Duodenal mucosa (tissue), 2 donors: ENCODE measurements around the gene TADA2A.
"Not testable (repeated sequence)": the region's sequence is repeated elsewhere in the genome, so short reads cannot be mapped to it uniquely, and the experiment has no call there.

Experiments used
- H3K27ac ChIP-seq: one replicate; pipeline ENCODE4 v1.7.0; 2013; ENCODE audit warnings: low read depth, low read length
- H3K27me3 ChIP-seq, 2 donors: one replicate each; pipeline ENCODE4 v1.7.0; 2013; ENCODE audit warnings: low read length in 2 of 2, control low read depth in 1 of 2; ENCODE audit not compliant: insufficient read depth in 2 of 2, control insufficient read depth in 1 of 2
- H3K36me3 ChIP-seq, 2 donors: one replicate each; pipeline ENCODE4 v1.7.0; 2013; ENCODE audit warnings: low read length in 2 of 2, control low read depth in 1 of 2; ENCODE audit not compliant: insufficient read depth in 2 of 2, control insufficient read depth in 1 of 2
- H3K4me1 ChIP-seq, 2 donors: one replicate each; pipeline ENCODE4 v1.7.0; 2013; ENCODE audit warnings: low read length in 2 of 2, control low read depth in 1 of 2; ENCODE audit not compliant: insufficient read depth in 2 of 2, control insufficient read depth in 1 of 2
- H3K4me3 ChIP-seq, 2 donors: one replicate each; pipeline ENCODE4 v1.7.0; 2013; ENCODE audit warnings: low read length in 2 of 2, low read depth in 1 of 2
- H3K9ac ChIP-seq, 2 donors: one replicate each; pipeline ENCODE4 v1.7.0; 2013; ENCODE audit warnings: low read length in 2 of 2, low read depth in 1 of 2
- H3K9me3 ChIP-seq, 2 donors: one replicate each; pipeline ENCODE4 v1.7.0; 2013; ENCODE audit warnings: low read length in 2 of 2, control low read depth in 1 of 2; ENCODE audit not compliant: control insufficient read depth in 1 of 2

TADA2A gene

DNA sequence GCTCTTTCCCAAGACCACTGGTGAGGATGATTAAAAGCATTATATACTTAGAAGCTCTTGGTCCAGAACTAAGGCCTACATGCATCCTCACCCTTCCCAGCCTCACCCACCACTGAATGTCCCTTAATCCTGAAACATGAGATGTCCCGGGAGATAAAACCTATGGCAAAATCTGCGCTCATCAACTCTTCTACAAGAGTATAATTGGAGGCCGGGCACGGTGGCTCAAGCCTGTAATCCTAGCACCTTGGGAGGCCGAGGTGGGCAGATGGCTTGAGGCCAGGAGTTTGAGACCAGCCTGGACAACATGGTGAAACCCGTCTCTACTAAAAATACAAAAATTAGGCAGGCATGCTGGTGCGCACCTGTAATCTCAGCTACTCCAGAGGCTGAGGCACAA, 13.3 kb upstream of the TADA2A start:
- Histone ChIP-seq H3K4me1 (peaks cover 30 to 33% of the 10 kb centered on the region in 2 donors), H3K27me3 (no peaks in the 10 kb centered on the region), H3K36me3 (peaks cover 0 to 8% of the 10 kb centered on the region in 2 donors), H3K9me3 (no peaks in the 10 kb centered on the region), H3K27ac (no peak overlapping the region), H3K4me3 (no peak overlapping the region), H3K9ac (no peak overlapping the region)

DNA sequence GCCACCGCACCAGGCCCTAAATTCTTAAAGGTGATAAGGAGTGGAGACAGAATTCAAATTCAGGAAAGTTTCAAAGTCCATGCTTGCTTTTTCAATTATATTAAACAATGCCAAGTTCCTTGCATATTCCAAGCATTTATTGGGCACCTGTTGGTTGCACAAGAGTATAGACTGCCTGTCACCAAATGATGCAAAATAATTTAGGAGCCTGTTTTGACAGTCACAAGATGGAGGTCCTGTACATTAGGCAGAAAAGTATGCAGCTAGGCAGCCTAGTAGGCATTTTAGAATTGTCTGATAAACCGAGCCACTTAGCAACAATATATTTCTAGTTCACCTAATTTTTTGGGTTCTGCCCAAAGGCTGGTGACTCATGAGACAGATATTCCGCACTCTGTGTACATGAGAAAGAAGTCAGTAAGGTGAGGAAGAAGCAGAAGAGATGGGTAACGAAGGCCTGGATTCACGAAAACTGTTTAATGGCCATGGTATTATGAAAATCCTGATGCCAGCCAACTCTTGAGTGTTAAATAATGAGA, 7.4 kb upstream of the TADA2A start:
- Histone ChIP-seq H3K9me3 (no peaks in the 10 kb centered on the region), H3K9ac (no peak overlapping the region), H3K36me3 (no peaks in the 10 kb centered on the region), H3K27ac (no peak overlapping the region), H3K4me1 (peaks cover 0 to 5% of the 10 kb centered on the region in 2 donors), H3K27me3 (no peaks in the 10 kb centered on the region), H3K4me3 (no peak overlapping the region)

DNA sequence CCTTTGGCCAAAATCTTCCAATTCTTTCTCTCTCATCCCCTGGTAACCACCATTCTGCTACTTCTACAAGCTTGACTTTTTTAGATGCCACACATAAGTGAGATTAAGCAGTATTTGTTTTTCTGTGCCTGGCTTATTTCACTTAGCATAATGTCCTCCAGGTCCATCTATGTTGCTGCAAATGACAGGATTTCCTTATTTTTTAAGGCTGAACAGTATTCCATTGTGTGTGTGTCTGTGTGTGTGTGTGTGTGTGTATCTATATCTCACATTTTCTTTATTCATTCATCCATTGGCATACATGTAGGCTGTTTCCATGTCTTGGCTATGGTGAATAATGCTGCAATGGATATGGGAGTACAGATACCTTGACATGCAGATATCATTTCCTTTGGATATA, 6.2 kb upstream of the TADA2A start:
- H3K27me3 ChIP-seq, result no peaks in the 10 kb centered on the region
- H3K27ac ChIP-seq, result no peak overlapping the region
- H3K9ac ChIP-seq, result no peak overlapping the region
- H3K4me1 ChIP-seq, result peaks cover 5 to 13% of the 10 kb centered on the region in 2 donors
- no peaks in the 10 kb centered on the region for H3K9me3 ChIP-seq
- no peak overlapping the region for H3K4me3 ChIP-seq
- H3K36me3 ChIP-seq, result no peaks in the 10 kb centered on the region

DNA sequence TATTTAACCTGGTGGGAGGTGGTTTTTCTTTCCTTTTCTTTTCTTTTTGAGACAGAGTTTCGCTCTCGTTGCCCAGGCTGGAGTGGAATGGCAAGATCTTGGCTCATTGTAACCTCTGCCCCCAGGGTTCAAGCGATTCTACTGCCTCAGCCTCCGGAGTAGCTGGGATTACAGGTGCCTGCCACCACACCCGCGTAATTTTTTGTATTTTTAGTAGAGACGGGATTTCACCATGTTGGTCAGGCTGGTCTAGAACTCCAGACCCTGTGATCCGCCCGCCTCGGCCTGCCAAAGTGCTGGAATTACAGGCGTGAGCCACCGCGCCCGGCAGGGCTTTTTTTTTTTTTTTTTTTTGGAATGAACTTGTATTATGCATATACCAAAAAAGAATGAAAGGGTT, 1.2 kb upstream of the TADA2A start:
- Histone ChIP-seq H3K4me3 (peak overlapping the region; percentile 85 to 91), H3K9ac (peak overlapping the region in 1 of 2 donors; percentile 80), H3K4me1 (peaks cover 12 to 14% of the 10 kb centered on the region in 2 donors)
- H3K27me3 ChIP-seq, H3K36me3 ChIP-seq, H3K9me3 ChIP-seq, H3K27ac ChIP-seq: not testable (repeated sequence)

DNA sequence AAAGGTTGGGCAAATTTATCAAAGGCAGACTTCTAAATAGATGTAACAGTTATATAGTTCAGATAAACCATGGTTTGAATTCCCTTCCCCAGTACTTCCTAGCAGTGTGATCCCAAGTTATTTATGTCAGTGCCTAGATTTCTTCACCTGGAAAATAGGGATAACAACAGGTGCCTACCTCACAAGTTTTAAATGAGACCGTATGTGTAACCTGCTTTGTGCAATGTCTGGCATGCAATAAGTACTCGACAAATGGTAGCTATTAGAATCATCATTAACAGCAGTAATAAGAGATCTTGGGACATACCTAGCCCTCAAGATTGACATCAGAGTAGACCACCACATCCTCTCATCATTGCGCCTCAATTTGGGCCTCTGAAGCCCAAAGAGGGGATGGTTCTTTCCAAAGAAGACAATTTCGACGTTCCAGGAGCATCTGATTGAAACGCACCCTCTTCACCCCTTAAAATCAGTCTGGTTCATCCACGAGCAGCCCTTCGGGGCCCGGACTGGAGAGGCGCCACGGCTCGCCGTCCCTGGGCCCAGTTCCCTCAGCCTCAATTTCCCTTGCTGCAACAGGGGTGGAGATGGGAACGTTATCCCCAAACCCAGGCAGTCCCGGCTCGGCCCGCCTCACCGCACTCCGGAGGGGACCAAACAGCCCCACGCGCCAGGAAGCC, 591 bp upstream of the TADA2A start:
- no peaks in the 10 kb centered on the region for H3K27me3 ChIP-seq
- H3K36me3 ChIP-seq, result peaks cover 4 to 5% of the 10 kb centered on the region in 2 donors
- peak overlapping the region; percentile 84 for H3K27ac ChIP-seq
- no peaks in the 10 kb centered on the region for H3K9me3 ChIP-seq
- H3K4me1 ChIP-seq, result peaks cover 12 to 14% of the 10 kb centered on the region in 2 donors
- H3K9ac ChIP-seq, result peak overlapping the region; percentile 65 to 80
- peak overlapping the region; percentile 85 to 91 for H3K4me3 ChIP-seq

DNA sequence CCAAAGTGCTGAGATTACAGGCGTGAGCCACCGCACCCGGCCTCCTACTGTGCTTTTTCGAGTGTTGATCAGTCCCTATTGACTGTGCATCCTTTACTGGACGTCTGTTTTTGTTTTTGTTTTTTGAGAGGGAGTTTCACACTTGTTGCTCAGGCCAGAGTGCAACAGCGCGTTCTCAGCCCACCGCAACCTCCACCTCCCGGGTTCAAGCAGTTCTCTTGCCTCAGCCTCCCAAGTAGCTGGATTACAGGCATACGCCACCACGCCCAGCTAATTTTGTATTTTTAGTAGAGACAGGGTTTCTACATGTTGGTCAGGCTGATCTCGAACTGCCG, 1.4 kb downstream of the TADA2A start:
- H3K27me3 ChIP-seq, H3K27ac ChIP-seq, H3K9me3 ChIP-seq, H3K9ac ChIP-seq, H3K4me3 ChIP-seq: not testable (repeated sequence)
- Histone ChIP-seq H3K4me1 (peaks cover 12 to 14% of the 10 kb centered on the region in 2 donors), H3K36me3 (peaks cover 7 to 12% of the 10 kb centered on the region in 2 donors)

DNA sequence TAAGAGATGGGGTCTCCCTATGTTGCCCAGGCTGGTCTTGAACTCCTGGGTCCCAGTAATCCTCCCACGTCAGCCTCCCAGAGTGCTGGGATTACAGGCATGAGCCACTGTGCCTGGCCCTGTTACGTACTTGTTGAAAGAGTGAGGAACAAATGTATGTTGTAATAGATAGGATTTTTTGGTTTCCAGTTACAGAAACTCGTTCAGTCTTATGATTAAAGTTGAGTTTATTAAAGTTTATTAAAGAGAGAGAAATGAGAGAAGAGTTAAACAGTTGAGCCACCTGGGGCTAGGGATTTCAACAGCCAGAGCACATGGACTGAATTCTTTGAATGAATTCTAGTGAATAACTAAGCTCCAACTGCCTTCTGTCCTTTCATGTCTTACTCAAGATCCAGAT, 3.7 kb downstream of the TADA2A start:
- Histone ChIP-seq H3K27ac (no peak overlapping the region), H3K27me3 (no peaks in the 10 kb centered on the region), H3K9me3 (no peaks in the 10 kb centered on the region), H3K9ac (no peak overlapping the region), H3K4me1 (peaks cover 5 to 8% of the 10 kb centered on the region in 2 donors), H3K36me3 (peaks cover 14 to 31% of the 10 kb centered on the region in 2 donors), H3K4me3 (no peak overlapping the region)

DNA sequence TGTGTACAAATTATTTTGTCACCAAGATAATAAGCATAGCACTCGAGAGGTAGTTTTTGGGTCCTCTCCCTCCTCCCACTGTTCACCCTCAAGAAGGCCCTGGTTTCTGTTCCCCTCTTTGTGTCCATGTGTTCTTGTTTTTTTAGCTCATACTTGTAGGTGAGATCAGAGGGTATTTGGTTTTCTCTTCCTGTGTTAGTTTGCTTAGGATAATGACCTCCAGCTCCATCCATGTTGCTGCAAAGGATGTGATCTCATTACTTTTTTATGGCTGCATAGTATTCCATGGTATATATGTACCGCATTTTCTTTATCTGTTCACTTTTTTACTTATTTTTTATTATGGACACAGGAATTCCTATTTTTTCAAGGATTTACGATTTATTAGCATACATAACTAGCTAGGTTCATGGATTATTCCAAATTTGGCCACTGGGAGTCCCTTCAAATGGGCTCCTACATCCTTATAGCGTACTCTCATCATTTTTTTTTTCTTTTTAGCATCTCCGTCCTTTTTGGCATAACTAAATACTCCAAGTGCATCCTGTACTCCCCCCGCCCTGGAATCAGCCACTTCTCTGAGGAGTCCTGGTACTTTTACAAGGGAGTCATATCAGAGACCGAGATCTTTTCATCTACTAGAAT, 7.3 kb downstream of the TADA2A start:
- Histone ChIP-seq H3K9me3 (no peaks in the 10 kb centered on the region), H3K4me3 (no peak overlapping the region), H3K36me3 (peaks cover 17 to 41% of the 10 kb centered on the region in 2 donors), H3K9ac (no peak overlapping the region), H3K27ac (no peak overlapping the region), H3K27me3 (no peaks in the 10 kb centered on the region), H3K4me1 (no peaks in the 10 kb centered on the region)

DNA sequence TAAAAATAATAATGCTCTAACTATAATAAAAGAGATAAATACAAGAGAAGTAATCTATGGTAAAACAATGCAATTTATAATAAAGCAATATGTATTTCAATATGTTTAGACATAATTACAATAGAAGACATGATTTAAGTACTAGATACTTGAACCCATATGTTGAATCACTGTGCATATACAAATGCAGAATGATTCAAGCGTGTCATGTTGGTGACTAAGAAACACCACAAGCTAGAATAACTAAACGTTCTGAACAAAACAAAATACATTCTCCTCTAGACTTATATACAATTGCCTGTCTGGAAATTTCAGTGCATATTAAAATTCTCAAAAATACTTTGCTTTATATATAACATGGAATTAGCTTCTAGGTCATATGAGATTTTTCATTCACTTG, 11.2 kb downstream of the TADA2A start:
- H3K27me3 ChIP-seq, result no peaks in the 10 kb centered on the region
- H3K27ac ChIP-seq, result no peak overlapping the region
- no peaks in the 10 kb centered on the region for H3K4me1 ChIP-seq
- no peaks in the 10 kb centered on the region for H3K9me3 ChIP-seq
- no peak overlapping the region for H3K9ac ChIP-seq
- no peak overlapping the region for H3K4me3 ChIP-seq
- peaks cover 14 to 42% of the 10 kb centered on the region in 2 donors for H3K36me3 ChIP-seq

DNA sequence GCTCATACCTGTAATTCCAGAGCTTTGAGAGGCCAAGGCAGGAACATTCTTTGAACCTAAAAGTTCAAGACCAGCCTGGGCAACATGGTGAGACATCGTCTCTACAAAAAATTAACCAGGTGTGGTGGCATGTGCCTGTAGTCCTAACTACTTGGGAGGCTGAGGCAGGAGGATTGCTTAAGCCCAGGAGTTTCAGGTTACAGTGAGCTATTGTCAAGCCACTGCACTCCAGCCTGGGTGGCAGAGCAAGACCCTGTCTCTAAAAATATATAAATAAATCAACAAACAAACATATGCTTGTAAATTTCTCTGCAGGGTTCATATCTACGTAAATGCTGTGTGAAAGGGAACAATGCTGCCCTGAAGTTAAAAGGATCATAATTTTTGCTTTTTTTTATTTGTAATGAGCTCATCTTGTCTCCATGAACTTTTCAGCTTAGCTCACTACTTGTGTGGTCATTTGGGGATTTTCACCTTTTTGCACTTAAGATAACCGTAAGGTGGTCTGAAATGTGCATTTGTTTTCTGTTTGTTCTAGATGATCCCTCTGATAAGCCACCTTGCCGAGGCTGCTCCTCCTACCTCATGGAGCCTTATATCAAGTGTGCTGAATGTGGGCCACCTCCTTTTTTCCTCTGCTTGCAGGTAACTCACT, 16.4 kb downstream of the TADA2A start:
- no peak overlapping the region for H3K4me3 ChIP-seq
- H3K4me1 ChIP-seq, result no peaks in the 10 kb centered on the region
- H3K27ac ChIP-seq, result no peak overlapping the region
- H3K36me3 ChIP-seq, result peaks cover 15 to 58% of the 10 kb centered on the region in 2 donors
- H3K9ac ChIP-seq, result no peak overlapping the region
- H3K27me3 ChIP-seq, result no peaks in the 10 kb centered on the region
- H3K9me3 ChIP-seq, result no peaks in the 10 kb centered on the region
